Muscle layer of duodenum (tissue), 2 donors: Measurements from ENCODE around the gene RAB27B.

Source experiments
- H3K27ac ChIP-seq: one replicate; pipeline ENCODE4 v1.7.0; 2013; ENCODE audit warnings: mild to moderate bottlenecking, low read length
- H3K27me3 ChIP-seq: one replicate; pipeline ENCODE4 v1.7.0; 2013; ENCODE audit warnings: low read depth, mild to moderate bottlenecking, control low read depth, low read length
- H3K36me3 ChIP-seq, 2 donors: one replicate each; pipeline ENCODE4 v1.7.0; 2013; ENCODE audit warnings: low read length in 2 of 2, control low read depth in 1 of 2, mild to moderate bottlenecking in 1 of 2; ENCODE audit not compliant: insufficient read depth in 2 of 2, control insufficient read depth in 1 of 2
- H3K4me1 ChIP-seq, 2 donors: one replicate each; pipeline ENCODE4 v1.7.0; 2013; ENCODE audit warnings: low read length in 2 of 2, mild to moderate bottlenecking in 2 of 2, control low read depth in 1 of 2, moderate library complexity in 1 of 2; ENCODE audit not compliant: insufficient read depth in 2 of 2, control insufficient read depth in 1 of 2
- H3K4me3 ChIP-seq, 2 donors: one replicate each; pipeline ENCODE4 v1.7.0; 2013; ENCODE audit warnings: low read length in 2 of 2, low read depth in 1 of 2, mild to moderate bottlenecking in 1 of 2
- H3K9me3 ChIP-seq, 2 donors: one replicate each; pipeline ENCODE4 v1.7.0; 2013; ENCODE audit warnings: low read length in 2 of 2, control low read depth in 1 of 2, mild to moderate bottlenecking in 1 of 2; ENCODE audit not compliant: control insufficient read depth in 1 of 2
- donor health status: healthy.

Gene RAB27B

GRCh38 chr18:54942144-54942543 is 113.9 kb downstream of the RAB27B start:
- Histone ChIP-seq H3K27me3 (no peaks in the 10 kb centered on the region), H3K9me3 (no peaks in the 10 kb centered on the region), H3K27ac (no peak overlapping the region), H3K4me3 (no peak overlapping the region), H3K4me1 (no peaks in the 10 kb centered on the region), H3K36me3 (no peaks in the 10 kb centered on the region)

- no peaks in the 10 kb centered on the region for H3K27me3 ChIP-seq
- H3K9me3 ChIP-seq, result no peaks in the 10 kb centered on the region
- H3K27ac ChIP-seq, result no peak overlapping the region
- H3K36me3 ChIP-seq, result no peaks in the 10 kb centered on the region
- no peak overlapping the region for H3K4me3 ChIP-seq
- no peaks in the 10 kb centered on the region for H3K4me1 ChIP-seq
Observed at GRCh38 chr18:54942569-54942968, 114.3 kb downstream of the RAB27B start.
